Left cardiac atrium (tissue), 4 donors: ENCODE data around the gene PIPOX. TPM values are rescaled to one million over a fixed set of nuclear protein-coding genes. Genes with fewer than 3 reads are reported as not detected.

Experiments used
- ATAC-seq, 2 donors: fragments of 200-7000 bp; cut with Tn5 transposase; one replicate each; pipeline ENCODE4 v1.9.1; 2020; ENCODE audit warnings: mild to moderate bottlenecking in 2 of 2, moderate library complexity in 2 of 2
- DNase-seq: peaks from one replicate; pipeline ENCODE4 v3.0.0-alpha.2; 2020
- intact Hi-C, 2 donors: fragments of 100-400 bp; cut with DNase I; formaldehyde crosslinking; loops; one replicate each; pipeline versions ENCODE4 v1.14.1 to v1.15.1; 2022 to 2023
- total RNA-seq, 2 donors: library from RNA; stranded (reverse); fragmentation: NEBNext Ultra II Directional; extraction: Animal tissue kit (Norgen Biotek cat#: 25700); gene quantifications; one replicate each; pipeline ENCODE4 v1.2.1, GENCODE V29; 2021
- donor health status: DM: no; HTN: yes; CAD: no.
- donor health status: DM: no; HTN: yes; CAD: no; lungs with severe emphysema.
- donor health status: DM: yes; HTN: yes; CAD: no.
- donor health status: Dilated cardiomyopathy.

Gene PIPOX
- total RNA-seq, 2 donors from 2014 or later = 0.55 to 0.91 TPM

DNA sequence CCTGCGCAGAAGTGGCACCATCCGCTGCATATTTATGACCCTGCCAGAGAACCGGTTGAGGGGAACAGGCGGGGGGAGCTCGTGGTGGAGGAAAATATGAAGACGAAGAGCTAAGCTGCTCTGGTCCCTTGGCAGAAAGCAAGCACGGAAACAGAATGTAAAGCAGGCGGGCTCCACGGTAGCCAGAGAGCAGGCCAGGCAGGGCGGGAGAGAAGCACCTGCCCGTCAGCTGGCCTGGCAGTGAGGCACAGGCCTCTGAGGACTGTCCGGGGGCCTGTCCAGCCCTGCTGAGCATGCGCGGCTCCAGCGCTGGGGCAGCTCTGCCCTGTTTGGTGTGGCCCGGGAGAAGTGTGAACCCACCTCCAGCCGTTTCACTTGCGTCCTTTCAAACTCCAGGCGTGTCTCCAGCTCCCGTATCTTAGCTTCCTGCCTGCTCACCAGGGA is 46.7 kb downstream of the PIPOX start:
- ATAC-seq (no peak), DNase-seq (no peak)
- intact Hi-C loops = no loop called here

GRCh38 chr17:29090108-29090507 is 47.2 kb downstream of the PIPOX start:
- ATAC-seq (no peak), DNase-seq (no peak)
- intact Hi-C loops = no loop called here

GRCh38 chr17:29090750-29091605 is 48.0 kb downstream of the PIPOX start:
- intact Hi-C loops = no loop called here
- ATAC-seq = no peak
- no peak for DNase-seq

DNA sequence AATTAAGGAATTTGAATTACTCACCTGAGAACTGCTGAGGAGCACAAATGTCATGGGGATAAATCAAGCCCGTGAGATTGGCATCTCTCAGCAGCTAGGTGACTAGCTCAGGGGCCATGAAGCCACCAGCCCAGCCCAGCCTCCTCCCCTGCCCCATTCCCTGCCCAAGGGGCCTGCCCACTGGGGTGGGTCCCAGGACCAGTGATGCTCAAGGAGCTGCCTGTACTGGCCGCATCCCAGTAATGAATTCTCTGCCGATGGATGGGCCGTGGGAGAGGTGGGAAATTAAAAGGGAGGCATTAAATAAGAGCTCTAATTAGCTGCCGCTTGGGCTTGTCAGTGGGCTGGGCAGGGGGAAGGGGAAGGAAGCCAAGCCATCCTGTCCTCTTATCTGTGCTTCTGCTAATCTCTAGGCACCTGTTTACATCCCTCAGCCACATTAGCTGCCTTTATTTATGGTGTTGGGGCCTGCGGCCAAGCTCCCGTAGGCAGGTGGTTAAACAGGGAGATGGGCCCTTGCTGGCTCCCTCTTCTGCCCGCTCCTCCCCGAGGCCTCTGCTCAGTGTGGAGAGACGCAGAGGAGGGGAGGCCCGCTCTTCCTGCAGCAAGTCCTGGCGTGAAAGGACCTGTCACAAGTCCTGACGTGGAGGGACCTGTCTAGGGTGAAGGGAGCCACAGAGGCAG is 48.8 kb downstream of the PIPOX start:
- intact Hi-C loops = no loop called here
- DNase-seq = no peak
- ATAC-seq = no peak

DNA sequence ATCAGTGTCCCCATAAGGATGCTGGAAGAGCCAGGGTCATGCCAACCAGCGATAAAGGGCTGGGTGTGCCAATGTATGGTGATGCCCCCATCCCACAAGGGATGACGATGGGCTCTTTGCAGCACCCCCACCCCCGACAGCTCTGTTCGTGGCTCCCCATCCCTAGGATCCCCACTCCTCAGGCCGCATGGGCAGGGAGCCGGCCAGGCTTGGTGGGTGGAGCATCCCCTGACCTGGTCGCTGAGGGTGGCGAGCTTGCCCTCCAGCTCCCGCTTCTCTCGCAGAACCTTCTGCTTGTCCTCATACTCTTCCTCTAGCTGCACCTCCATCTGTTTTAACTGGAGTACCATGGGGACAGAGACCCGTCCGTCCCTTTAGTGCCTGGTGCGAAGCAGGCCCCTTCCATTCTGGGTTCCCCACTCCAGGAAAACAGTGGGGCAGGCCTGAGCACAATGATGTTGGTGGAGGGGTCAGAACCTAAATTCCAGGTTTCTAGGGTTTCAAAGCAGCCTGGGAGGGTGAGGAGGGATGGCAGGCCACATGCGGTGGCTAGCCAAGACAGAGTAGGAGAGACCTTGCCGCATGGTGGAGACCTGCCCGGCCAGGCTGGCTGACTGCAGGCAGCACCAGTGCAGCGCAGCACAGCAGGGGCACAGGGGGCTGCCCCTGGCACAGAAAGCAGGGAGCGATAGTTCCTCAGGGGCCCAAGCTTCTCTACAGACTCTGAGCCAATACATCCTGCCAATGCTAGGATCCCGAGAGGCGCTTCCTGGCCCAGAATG is 50.3 kb downstream of the PIPOX start:
- no peak for DNase-seq
- ATAC-seq = no peak
- intact Hi-C loops = no loop called here

- intact Hi-C loops = no loop called here
- DNase-seq (no peak), ATAC-seq (no peak)
Observed at GRCh38 chr17:29094101-29094708, 51.3 kb downstream of the PIPOX start.

GRCh38 chr17:29095439-29095838 is 52.5 kb downstream of the PIPOX start:
- DNase-seq = no peak
- intact Hi-C loops = no loop called here
- ATAC-seq = no peak

DNA sequence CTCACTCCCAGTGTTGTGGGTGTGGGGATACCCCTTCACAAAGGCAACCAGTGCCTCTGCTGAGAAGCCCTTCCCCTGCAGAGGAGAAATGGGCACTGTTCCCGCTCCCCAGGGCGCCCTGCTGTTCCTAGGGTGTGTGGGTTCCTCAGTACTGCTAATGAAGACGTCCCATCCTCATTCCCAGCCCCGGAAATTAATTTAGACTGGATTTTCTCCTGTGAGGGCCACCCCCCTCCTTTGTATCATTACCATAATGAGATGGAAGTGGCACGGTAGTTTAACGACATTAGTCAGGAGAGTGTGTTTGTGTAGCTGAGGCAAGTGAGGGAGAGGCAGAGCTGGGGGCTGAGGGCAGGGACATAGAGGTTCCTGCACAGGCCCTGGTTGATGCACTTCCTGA is 53.2 kb downstream of the PIPOX start:
- no peak for ATAC-seq

DNA sequence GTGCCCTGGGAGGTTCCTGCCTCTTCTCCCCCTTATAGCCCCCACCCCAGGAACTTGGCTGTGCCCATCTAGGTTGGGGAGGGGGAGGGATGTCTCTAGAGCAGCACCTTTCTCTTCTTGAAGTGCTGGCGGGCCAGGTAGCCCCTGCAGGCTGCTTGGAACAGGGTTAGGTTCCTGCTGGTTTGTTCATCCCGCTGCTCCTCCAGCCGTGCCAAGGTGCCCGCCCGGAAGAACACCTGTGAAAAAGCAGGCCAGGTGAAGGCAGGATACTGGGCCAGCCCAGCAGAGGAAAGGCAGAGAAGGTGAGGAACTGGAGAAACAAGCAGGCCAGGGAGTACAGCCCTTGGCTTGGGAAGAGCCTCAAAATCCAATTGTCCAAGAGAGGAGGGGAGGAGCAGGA is 56.6 kb downstream of the PIPOX start:
- intact Hi-C loops = no loop called here
- DNase-seq (no peak), ATAC-seq (no peak)

More for the DNA sequence above, 53.2 kb downstream of the PIPOX start:
- DNase-seq = no peak
- intact Hi-C loops = no loop called here

DNA sequence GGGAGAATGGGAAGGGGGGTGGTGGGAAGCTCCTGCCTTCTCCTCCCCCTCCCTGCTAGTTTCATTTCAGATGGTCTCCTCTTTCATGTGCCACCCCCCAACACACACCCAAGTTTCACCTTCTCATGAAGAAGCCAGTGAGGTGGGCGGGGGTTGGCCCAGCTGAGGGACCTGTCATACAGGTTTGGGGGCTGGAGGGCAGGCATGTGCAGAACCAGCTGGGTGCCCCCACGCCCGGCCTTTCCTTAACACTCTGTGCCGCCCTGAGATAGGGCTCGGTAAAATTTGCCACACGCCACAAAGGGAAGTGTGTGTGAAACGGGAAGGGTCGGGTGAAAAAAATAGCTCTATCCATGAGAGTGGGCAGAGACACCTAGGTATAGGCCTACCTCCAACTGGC is 57.4 kb downstream of the PIPOX start:
- DNase-seq (no peak), ATAC-seq (no peak)
- intact Hi-C loops = no loop called here

GRCh38 chr17:29102046-29102445 is 59.1 kb downstream of the PIPOX start:
- intact Hi-C loops = no loop called here

GRCh38 chr17:29102741-29103181 is 59.8 kb downstream of the PIPOX start:
- DNase-seq (no peak), ATAC-seq (no peak)
- intact Hi-C loops = no loop called here

More at GRCh38 chr17:29102046-29102445, 59.1 kb downstream of the PIPOX start:
- ATAC-seq (no peak), DNase-seq (no peak)

- intact Hi-C loops = no loop called here
- DNase-seq (no peak), ATAC-seq (no peak)
Observed at GRCh38 chr17:29103341-29103740, 60.4 kb downstream of the PIPOX start.

Other genes with a start within 250 kb of the PIPOX start
- 10 to 100 TPM; 15.7 to 18.8 TPM for gene FAM222B, start 200.4 kb upstream of the PIPOX start, total RNA-seq
- gene ERAL1, start 188.1 kb upstream of the PIPOX start, total RNA-seq = 10 to 100 TPM; 29.0 to 30.2 TPM
- 100 to 1,000 TPM in 1 of 2 donors, 10 to 100 TPM in 1; 89.9 to 107 TPM for gene FLOT2, start 145.4 kb upstream of the PIPOX start, total RNA-seq
- gene DHRS13, start 140.1 kb upstream of the PIPOX start, total RNA-seq = 1 to 10 TPM; 2.8 to 3.7 TPM
- gene PHF12, start 91.6 kb upstream of the PIPOX start, total RNA-seq = 10 to 100 TPM; 18.8 to 23.4 TPM
- gene SEZ6, start 37.1 kb upstream of the PIPOX start, total RNA-seq = under 1 TPM; 0.12 to 0.31 TPM
- gene MYO18A, start 137.3 kb downstream of the PIPOX start, total RNA-seq = 100 to 1,000 TPM; 179 to 190 TPM
- not detected for gene CRYBA1, start 203.7 kb downstream of the PIPOX start, total RNA-seq